ENCODE data around the gene LCK.

Gene LCK

GRCh38 chr1:32250893-32251716, at the start of gene LCK:
LCK (plus strand) TSS chr1:32251265; CDS start chr1:32274330, 23,065 bp downstream.
- peak; percentile 60 for DNase-seq

- no peak for DNase-seq
These were observed 46.1 kb upstream of the LCK start for GRCh38 chr1:32204943-32205361.

- DNase-seq: peak; percentile 89 to 91
These were observed 45.4 kb upstream of the LCK start, which contains the start of gene IQCC for GRCh38 chr1:32205401-32206370. IQCC (plus strand) TSS chr1:32205671; CDS start chr1:32205682, 11 bp downstream.

- no peak for DNase-seq
These were observed 42.6 kb upstream of the LCK start for GRCh38 chr1:32208469-32208868.

- DNase-seq: peak in 1 of 2 donors; percentile 17
These were observed 42.2 kb upstream of the LCK start, which contains the start of gene DCDC2B for GRCh38 chr1:32208891-32209328. DCDC2B (plus strand) TSS chr1:32209089; CDS start chr1:32209094, 5 bp downstream.

- DNase-seq: peak; percentile 61 to 70
These were observed 35.2 kb upstream of the LCK start for GRCh38 chr1:32215629-32216480.

- DNase-seq: no peak
These were observed 34.5 kb upstream of the LCK start for GRCh38 chr1:32216566-32216965.

- no peak for DNase-seq
These were observed 32.0 kb upstream of the LCK start for GRCh38 chr1:32219022-32219421.

- DNase-seq: no peak
These were observed 30.1 kb upstream of the LCK start for GRCh38 chr1:32220746-32221580.

GRCh38 chr1:32221581-32221979, 29.5 kb upstream of the LCK start:
- no peak for DNase-seq

- DNase-seq: peak; percentile 92
These were observed 28.9 kb upstream of the LCK start, which contains the start of the genes EIF3I and TMEM234 for GRCh38 chr1:32221980-32222755. EIF3I (plus strand) TSS chr1:32222407; CDS start chr1:32222442, 35 bp downstream. TMEM234 (minus strand) TSS chr1:32222353; CDS start chr1:32222322, 31 bp downstream.

GRCh38 chr1:32223683-32224082, 27.4 kb upstream of the LCK start:
- no peak for DNase-seq

- DNase-seq: no peak
These were observed 26.8 kb upstream of the LCK start for GRCh38 chr1:32224285-32224684.

GRCh38 chr1:32228771-32229170, 22.3 kb upstream of the LCK start:
- DNase-seq: no peak

GRCh38 chr1:32231843-32232432, 19.1 kb upstream of the LCK start:
- DNase-seq: no peak

GRCh38 chr1:32232558-32233304, 18.3 kb upstream of the LCK start:
- DNase-seq: no peak

- no peak for DNase-seq
These were observed 16.3 kb upstream of the LCK start for GRCh38 chr1:32234792-32235191.

GRCh38 chr1:32239337-32239736, 11.7 kb upstream of the LCK start:
- no peak for DNase-seq

- no peak for DNase-seq
These were observed 11.3 kb upstream of the LCK start for GRCh38 chr1:32239790-32240139.

Measured in CD4-positive, alpha-beta T cell treated with Interleukin-1 beta for 1 hour (primary cell).